NOMO-1 treated with DMSO at 0.1 percent for 48 hours (cell line): Measurements from ENCODE around the gene PRR5.

Experiments
- DNase-seq: peaks from one replicate; lab custom pipeline; 2025; ENCODE audit not compliant: unreplicated experiment; lab: John Stamatoyannopoulos, UW

PRR5 gene

GRCh38 chr22:44714703-44715350 is 12.8 kb downstream of the PRR5 start:
- DNase-seq: no peak

GRCh38 chr22:44718418-44718817 is 16.4 kb downstream of the PRR5 start:
- no peak for DNase-seq

- DNase-seq: no peak
These were observed 17.8 kb downstream of the PRR5 start for GRCh38 chr22:44719586-44720368.

DNA sequence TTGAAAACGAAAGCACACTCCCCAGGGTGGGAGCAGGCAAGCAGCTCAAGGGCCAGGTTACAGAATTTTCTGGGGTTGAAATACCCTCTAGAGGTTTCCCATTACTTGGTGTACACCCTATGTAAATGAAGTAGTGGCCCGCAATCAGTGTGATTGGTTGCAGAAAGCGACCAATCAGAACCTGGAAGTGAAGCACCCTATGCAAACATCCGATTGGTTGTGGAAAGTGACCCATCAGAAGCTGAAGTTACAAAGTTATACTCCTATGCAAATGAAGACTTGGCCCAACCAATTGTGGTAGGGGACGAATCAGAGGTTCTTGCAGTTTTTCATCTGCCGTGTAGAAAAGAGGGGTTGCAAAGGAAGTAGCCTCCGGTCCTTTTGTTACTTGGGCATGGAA is 19.2 kb downstream of the PRR5 start:
- DNase-seq: no peak

DNA sequence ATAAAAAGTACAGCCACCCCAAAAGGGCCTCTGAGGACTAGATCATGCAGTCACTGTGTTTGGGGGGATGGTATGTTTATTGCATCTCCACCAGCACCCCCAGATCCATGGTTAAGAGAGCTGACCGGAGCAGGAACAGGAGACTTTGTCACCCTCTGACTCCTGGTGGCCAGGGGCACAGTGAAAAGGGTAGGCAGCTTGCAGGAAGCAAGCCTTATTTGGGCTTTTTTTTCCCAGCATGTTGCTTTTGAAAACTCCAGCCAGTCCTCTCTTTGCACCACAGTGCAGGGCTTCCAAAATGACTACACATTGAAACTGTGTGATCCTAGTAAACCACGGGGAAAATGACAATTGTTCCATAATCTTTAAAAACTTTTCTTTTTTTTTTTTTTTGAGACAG is 20.6 kb downstream of the PRR5 start:
- DNase-seq: no peak

DNA sequence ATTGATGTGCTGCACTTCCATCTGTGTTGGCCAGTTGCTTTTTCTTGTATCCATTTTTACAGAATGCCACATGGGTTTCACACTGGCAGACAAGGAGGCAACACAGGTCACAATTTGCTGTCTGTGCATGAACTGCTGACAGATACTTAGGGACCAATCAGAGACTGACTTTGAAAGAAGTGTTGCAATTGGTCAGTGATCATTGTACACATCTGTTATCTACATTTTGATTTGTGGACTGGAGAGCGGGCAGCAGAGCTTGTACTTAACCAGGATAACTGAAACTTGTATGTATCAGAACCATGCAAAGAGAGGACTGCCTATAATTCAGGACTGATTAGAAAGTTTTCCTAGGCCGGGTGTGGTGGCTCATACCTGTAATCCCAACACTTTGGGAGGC is 21.8 kb downstream of the PRR5 start:
- DNase-seq: no peak

GRCh38 chr22:44724416-44724815 is 22.4 kb downstream of the PRR5 start:
- no peak for DNase-seq

DNA sequence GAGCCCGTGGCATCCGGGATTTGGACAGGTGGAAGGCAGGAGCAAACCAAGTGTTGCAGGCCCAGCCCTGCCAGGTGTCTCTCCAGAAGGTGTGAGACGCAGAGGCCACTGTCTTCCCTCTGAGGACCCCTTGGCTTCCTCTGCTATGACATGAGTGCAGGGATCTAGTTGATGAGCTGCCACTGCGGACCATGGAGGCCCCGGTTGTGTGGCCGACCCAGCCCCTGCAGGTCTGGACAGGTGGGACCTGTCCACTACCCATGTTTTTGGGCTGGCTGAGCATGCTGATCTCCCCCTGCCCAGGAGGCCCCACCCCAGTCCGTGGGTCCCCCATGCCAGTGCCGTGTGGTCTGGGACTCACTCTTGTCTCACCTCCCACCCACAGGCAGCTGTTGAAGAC is 22.9 kb downstream of the PRR5 start:
- DNase-seq: no peak

DNA sequence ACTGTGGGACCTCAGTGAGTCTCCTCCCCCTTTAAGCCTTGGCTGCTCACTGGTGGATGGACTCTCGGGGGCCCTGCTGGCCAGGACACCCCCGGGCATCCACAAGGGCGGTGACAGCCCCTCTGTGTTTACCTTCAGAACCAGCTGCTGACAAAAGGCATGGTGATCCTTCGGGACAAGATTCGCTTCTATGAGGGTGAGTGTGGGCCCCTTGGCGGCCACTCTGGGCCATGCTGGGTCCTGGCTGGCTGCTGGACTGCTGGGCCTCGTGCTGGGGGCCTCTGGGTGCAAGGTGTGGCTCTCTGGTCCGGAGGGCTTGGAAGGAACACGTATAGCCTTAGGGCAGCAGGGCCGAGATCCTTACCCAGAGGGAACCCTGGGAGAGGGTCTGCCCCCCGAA is 24.4 kb downstream of the PRR5 start:
- no peak for DNase-seq

DNA sequence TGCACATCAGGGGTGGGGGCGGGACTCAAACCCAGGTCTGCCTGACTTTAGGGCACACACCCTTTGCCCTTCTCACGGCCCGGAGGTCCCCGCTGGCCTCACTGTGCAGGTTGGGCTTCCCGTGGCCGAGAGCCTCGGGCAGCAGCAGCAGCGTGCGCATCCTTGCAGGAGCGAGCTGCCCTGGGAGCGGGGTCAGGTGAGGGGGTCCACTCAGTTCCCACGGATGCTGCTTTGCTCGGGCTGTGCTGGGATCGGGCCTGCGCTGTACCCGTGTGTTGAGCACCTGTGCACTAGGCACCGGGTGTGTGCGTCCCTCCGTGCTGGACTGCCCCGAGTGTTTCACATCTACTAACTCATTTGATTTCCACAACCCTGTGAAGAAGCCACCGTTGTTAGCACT is 25.1 kb downstream of the PRR5 start:
- no peak for DNase-seq

DNA sequence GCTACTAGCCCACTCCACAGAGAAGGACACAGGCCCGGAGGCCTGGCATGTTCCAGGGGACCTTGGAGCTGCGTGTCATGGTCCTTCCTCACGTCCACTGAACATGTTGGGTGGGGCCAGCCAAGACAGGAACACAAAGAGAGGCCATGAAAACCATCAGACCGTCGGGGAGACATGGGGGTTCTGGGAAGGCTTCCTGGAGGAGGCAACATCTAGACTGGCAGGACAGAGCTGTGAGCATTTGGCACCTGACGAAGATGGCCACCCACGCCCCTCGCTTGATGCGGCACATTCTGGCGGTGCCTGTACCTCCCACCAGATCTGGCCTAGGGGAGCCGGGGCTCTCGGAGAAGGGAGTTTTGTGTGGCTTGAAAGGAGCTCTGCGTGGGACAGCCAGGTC is 25.7 kb downstream of the PRR5 start:
- DNase-seq: no peak

- DNase-seq: no peak
These were observed 26.8 kb downstream of the PRR5 start for GRCh38 chr22:44728761-44729324.

DNA sequence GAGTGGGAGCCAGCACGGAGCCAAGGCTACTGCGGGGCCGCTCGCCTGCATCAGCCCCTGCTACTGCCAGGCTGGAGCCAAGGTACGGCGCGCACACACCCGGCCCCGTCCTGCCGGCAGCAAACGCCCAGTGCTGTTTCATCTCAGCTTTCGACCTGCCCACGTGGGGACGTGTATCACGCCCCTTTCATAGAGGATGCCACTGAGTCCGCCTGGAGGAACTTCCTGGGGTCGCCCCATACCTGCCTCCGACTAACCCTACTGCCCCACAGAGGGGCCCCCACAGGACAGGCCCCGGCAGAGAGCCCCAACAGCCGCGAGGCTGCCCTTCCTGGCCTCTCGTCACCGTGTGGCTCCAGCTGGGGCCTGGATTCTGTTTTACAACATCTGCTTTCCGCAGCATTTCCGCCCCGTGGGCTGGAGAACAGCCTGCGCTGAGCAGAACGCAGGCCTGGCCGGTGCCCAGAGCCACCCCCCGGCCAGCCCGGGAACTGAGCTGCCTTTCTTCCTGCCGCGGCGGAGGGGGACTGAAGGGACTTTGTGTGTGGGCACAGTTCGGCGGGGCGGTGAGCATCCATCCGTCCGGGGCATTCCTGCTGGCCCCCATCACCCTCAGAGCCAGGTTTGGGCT is 27.5 kb downstream of the PRR5 start:
- DNase-seq: no peak

DNA sequence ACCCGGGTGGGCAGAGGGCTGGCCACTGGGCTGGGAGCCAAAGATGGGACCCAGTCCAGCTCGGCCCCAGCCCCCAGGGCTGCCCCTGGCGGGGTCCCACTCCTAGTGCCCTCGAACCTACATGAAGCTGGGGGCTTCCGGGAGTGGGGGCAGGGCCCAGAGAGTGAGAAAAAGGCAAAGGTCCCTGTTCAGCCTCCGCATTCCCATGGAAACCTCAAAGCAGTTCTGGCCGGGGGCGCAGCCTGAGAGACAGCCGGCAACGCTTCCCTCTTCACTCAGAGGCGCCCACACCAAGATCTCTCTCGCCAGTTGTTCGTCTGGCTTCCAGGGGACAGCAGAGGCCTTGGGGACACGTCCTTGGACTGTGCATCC is 28.0 kb downstream of the PRR5 start:
- DNase-seq: no peak

- DNase-seq: no peak
These were observed 28.7 kb downstream of the PRR5 start for GRCh38 chr22:44730490-44731356.

GRCh38 chr22:44731357-44731970 is 29.5 kb downstream of the PRR5 start:
- DNase-seq: no peak

GRCh38 chr22:44732017-44732561 is 30.1 kb downstream of the PRR5 start:
- DNase-seq: no peak

DNA sequence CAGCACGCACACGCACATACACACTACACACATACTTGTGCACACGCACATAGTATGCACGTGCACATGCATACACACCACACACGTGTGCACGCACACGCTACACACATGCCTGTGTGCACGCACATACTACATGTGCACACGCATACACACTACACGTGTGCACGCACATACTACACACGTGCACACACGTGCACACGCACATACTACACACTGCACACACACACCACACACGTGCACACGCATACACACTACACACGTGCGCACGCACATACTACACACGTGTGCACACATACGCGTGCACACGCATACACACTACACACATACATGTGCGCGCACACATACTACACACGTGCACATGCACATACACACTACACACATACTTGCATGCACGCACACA is 30.7 kb downstream of the PRR5 start:
- no peak for DNase-seq

DNA sequence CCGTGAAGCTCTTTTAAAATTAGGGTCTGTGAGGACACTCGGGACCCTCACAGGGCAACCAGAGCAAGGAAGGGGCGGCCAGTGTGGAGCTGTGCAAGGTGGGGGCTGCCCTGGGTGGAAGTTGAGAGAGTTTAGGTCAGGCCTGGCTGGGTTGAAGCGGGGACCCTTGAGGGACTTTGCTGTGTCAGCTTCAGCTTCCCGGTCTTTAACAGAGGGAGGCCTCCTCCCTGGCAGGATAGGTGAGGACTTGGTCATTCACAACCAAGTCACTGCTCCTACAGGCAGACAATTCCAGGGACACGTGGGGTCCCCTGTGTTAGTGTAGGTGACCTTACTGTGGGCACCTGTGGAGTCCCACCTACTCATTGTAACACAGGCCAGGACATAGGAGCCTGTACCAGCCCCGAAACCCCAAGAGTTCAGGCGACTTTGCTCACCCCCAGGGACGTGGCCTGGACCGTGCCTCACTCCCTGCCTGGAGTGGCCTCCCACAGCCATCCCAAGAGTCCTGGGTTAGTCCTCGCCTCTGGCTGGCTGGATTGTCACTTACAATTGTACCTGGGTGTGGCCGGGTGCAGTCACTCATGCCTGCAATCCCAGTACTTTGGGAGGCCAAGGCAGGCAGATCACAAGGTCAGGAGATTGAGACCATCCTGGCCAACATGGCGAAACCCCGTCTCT is 31.6 kb downstream of the PRR5 start:
- DNase-seq: no peak

GRCh38 chr22:44734278-44734677 is 32.3 kb downstream of the PRR5 start:
- no peak for DNase-seq
